ENCODE measurements around the gene TFF3. TPM values are rescaled to one million over a fixed set of nuclear protein-coding genes. Genes with fewer than 3 reads are reported as not detected.

Gene TFF3
- total RNA-seq, 4 donors from 2014 or later = 1.9 to 8.0 (median 5.5) TPM; not detected in 1

GRCh38 chr21:42321231-42321630 lies 6.0 kb upstream of the TFF3 start:
- H3K9me3 ChIP-seq = no peaks in the 10 kb centered on the region
- H3K27me3 ChIP-seq = peaks cover 5% of the 10 kb centered on the region
- TF ChIP-seq POLR2AphosphoS5 (IDR thresholded peaks at IDR 0.05) = no peak
- no peak for TF ChIP-seq POLR2A (IDR thresholded peaks at IDR 0.05)
- TF ChIP-seq EP300 (IDR thresholded peaks at IDR 0.05) = no peak
- no peak for TF ChIP-seq CTCF (IDR thresholded peaks at IDR 0.05)
- H3K27ac ChIP-seq = no peak overlapping the region
- H3K36me3 ChIP-seq = no peaks in the 10 kb centered on the region
- H3K4me3 ChIP-seq = no peak overlapping the region
- 83% methylated on average over 9 of the region's 10 CpGs for WGBS
- H3K4me1 ChIP-seq = no peaks in the 10 kb centered on the region
- DNase-seq (ENCODE audit: low spot score in 2 of 2) = no peak

- H3K36me3 ChIP-seq = no peaks in the 10 kb centered on the region
- no peaks in the 10 kb centered on the region for H3K9me3 ChIP-seq
- peaks cover 5% of the 10 kb centered on the region for H3K27me3 ChIP-seq
- H3K4me1 ChIP-seq = no peaks in the 10 kb centered on the region
- no peak overlapping the region for H3K4me3 ChIP-seq
- no peak overlapping the region for H3K27ac ChIP-seq
- 84% methylated on average over 8 of the region's 8 CpGs for WGBS
- TF ChIP-seq EP300 (IDR thresholded peaks at IDR 0.05) = no peak
- no peak for TF ChIP-seq CTCF (IDR thresholded peaks at IDR 0.05)
- DNase-seq (ENCODE audit: low spot score in 2 of 2) = no peak
Observed at GRCh38 chr21:42320791-42321190, 5.6 kb upstream of the TFF3 start.

GRCh38 chr21:42319851-42320572 lies 4.8 kb upstream of the TFF3 start:
- Histone ChIP-seq H3K27ac (no peak overlapping the region), H3K9me3 (no peaks in the 10 kb centered on the region), H3K4me3 (no peak overlapping the region), H3K36me3 (no peaks in the 10 kb centered on the region), H3K4me1 (no peaks in the 10 kb centered on the region), H3K27me3 (peaks cover 5% of the 10 kb centered on the region)
- no peak for DNase-seq (ENCODE audit: low spot score in 2 of 2)
- TF ChIP-seq POLR2AphosphoS5 (IDR thresholded peaks at IDR 0.05) (no peak), POLR2A (IDR thresholded peaks at IDR 0.05) (no peak), CTCF (IDR thresholded peaks at IDR 0.05) (no peak), EP300 (IDR thresholded peaks at IDR 0.05) (no peak)
- 93% methylated on average over 6 of the region's 17 CpGs for WGBS

- TF ChIP-seq POLR2A (IDR thresholded peaks at IDR 0.05) (no peak), EP300 (IDR thresholded peaks at IDR 0.05) (no peak), CTCF (IDR thresholded peaks at IDR 0.05) (no peak), POLR2AphosphoS5 (IDR thresholded peaks at IDR 0.05) (no peak)
- DNase-seq (ENCODE audit: low spot score in 2 of 2) = no peak
- H3K9me3 ChIP-seq = no peaks in the 10 kb centered on the region
- no peaks in the 10 kb centered on the region for H3K36me3 ChIP-seq
- no peak overlapping the region for H3K4me3 ChIP-seq
- no peak overlapping the region for H3K27ac ChIP-seq
- H3K4me1 ChIP-seq = no peaks in the 10 kb centered on the region
- peaks cover 5% of the 10 kb centered on the region for H3K27me3 ChIP-seq
- WGBS = 83% methylated on average over 6 of the region's 10 CpGs
Observed at GRCh38 chr21:42319376-42319775, 4.2 kb upstream of the TFF3 start.

GRCh38 chr21:42317826-42318746 lies 2.9 kb upstream of the TFF3 start:
- DNase-seq (ENCODE audit: low spot score in 2 of 2) = peak in 1 of 2 donors; percentile 73
- Histone ChIP-seq H3K27ac (no peak overlapping the region), H3K36me3 (no peaks in the 10 kb centered on the region), H3K9me3 (no peaks in the 10 kb centered on the region), H3K4me3 (no peak overlapping the region), H3K27me3 (peaks cover 5% of the 10 kb centered on the region), H3K4me1 (no peaks in the 10 kb centered on the region)
- TF ChIP-seq POLR2AphosphoS5 (IDR thresholded peaks at IDR 0.05) = no peak
- TF ChIP-seq CTCF (IDR thresholded peaks at IDR 0.05) = no peak
- TF ChIP-seq POLR2A (IDR thresholded peaks at IDR 0.05) = no peak
- TF ChIP-seq EP300 (IDR thresholded peaks at IDR 0.05) = no peak
- WGBS = 88% methylated on average over 11 of the region's 20 CpGs

All from suprapubic skin (tissue), 4 donors.